IMR-90 (cell line): ENCODE data around the gene PTCHD4.

ENCODE experiments used
- MAFK ChIP-seq: IDR thresholded peaks from 2 replicates; pipeline ENCODE4 v1.6.1; 2012; ENCODE audit warnings: low read depth, low read length, improper control_type of control experiment
- POLR2A ChIP-seq: IDR thresholded peaks from 2 replicates; pipeline ENCODE4 v1.6.1; 2012; ENCODE audit warnings: mild to moderate bottlenecking, low read depth, low read length
- RAD21 ChIP-seq: IDR thresholded peaks from 2 replicates; pipeline ENCODE4 v1.6.1; 2012; ENCODE audit warnings: low read length, improper control_type of control experiment
- RFX5 ChIP-seq: IDR thresholded peaks from 2 replicates; pipeline ENCODE4 v1.8.0; 2012; ENCODE audit warnings: low read depth, mild to moderate bottlenecking, low read length, moderate library complexity
- TF ChIP-seq, protein P1 (sequence below): conservative IDR thresholded peaks from 2 replicates; pipeline ENCODE4 v1.5.1; 2012; ENCODE audit warnings: mild to moderate bottlenecking, low read depth, low read length, improper control_type of control experiment

DNA sequence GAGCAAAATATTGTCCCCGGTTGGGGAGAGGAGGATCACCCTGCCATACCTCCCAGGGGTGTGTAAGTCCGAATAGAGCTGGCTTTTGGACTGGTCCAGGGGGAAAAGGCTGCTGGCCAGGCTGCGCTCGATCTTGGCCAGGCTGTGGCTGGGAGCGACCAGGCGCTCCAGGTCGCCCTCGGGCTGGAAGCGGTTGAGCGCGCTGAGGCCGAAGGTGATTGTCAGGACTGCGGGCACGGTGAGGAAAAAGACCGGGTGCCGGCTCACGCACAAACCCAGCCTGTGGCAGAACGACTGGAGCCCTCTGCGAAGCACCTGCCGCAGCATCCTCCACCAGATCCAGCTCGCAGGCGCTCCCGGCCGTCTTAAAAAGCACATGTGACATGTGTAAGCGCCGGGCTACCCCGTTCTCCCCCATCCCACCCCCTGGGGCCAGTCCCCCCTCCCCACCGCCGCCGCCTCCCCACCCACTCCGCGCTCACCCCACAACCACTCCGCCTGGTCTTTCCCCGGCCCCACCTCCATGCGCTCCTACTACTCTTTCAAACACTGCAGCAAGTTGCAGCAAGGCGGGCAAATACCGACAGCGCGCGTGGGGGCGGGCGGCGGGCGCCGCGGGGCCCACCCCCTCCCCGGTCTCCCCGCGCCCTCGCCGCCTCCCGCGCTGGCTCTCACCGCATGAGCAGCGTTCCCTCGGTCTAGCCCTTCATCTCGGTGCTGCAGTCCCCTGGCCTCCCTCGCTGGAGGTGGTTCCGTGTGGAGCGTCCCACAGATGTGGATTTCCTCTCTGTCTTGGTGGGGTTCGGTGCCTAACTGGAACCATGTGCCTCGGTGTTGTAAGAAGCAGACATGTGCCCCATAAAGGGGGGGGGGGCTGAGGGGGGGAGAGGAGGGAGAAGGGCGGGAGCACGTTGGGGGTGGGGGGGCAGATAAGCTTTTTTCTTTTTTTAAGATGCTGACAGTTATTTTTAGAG lies 42.4 kb downstream of the PTCHD4 start:
- no peak for TF ChIP-seq POLR2A
- TF ChIP-seq, protein P1, sequence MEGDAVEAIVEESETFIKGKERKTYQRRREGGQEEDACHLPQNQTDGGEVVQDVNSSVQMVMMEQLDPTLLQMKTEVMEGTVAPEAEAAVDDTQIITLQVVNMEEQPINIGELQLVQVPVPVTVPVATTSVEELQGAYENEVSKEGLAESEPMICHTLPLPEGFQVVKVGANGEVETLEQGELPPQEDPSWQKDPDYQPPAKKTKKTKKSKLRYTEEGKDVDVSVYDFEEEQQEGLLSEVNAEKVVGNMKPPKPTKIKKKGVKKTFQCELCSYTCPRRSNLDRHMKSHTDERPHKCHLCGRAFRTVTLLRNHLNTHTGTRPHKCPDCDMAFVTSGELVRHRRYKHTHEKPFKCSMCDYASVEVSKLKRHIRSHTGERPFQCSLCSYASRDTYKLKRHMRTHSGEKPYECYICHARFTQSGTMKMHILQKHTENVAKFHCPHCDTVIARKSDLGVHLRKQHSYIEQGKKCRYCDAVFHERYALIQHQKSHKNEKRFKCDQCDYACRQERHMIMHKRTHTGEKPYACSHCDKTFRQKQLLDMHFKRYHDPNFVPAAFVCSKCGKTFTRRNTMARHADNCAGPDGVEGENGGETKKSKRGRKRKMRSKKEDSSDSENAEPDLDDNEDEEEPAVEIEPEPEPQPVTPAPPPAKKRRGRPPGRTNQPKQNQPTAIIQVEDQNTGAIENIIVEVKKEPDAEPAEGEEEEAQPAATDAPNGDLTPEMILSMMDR: no peak
- no peak for TF ChIP-seq RFX5
- TF ChIP-seq MAFK: no peak
- TF ChIP-seq RAD21: no peak
